ENCODE measurements around the gene MAU2. TPM values are rescaled to one million over a fixed set of nuclear protein-coding genes. Genes with fewer than 3 reads are reported as not detected.

Gene MAU2
- total RNA-seq, 1 experiment from 2014 or later = 48.4 TPM

GRCh38 chr19:19368087-19368486 is 47.5 kb downstream of the MAU2 start:
- Histone ChIP-seq H4K5ac (ENCODE audit: insufficient read length, low read depth, low read length) (no peak overlapping the region), H3K27ac (ENCODE audit: insufficient read length, low read depth, low read length) (no peak overlapping the region), H4K20me1 (ENCODE audit: control insufficient read depth, insufficient read depth, insufficient read length) (no peaks in the 10 kb centered on the region), H2BK120ac (ENCODE audit: low read depth, low read length, poor library complexity, severe bottlenecking) (no peak overlapping the region), H3K79me1 (ENCODE audit: insufficient read depth, low read depth, low read length, poor library complexity, severe bottlenecking) (no peaks in the 10 kb centered on the region), H3T11ph (ENCODE audit: low read length) (no peak overlapping the region), H2BK5ac (ENCODE audit: insufficient read length, low read length) (no peak overlapping the region), H3K14ac (ENCODE audit: insufficient read depth, low read length) (no peak overlapping the region; the same call in 1 of the 2 replicates), H3K23me2 (ENCODE audit: insufficient read length, low read depth, low read length, poor library complexity, severe bottlenecking) (no peaks in the 10 kb centered on the region), H4K8ac (replicated peaks; ENCODE audit: insufficient read length, low read depth, low read length) (no peak overlapping the region), H3K9ac (ENCODE audit: extremely low read depth, insufficient read length, low read length) (no peak overlapping the region), H2BK20ac (ENCODE audit: low read depth, low read length, poor library complexity, severe bottlenecking) (no peak overlapping the region), H2AFZ (ENCODE audit: low read length) (no peak overlapping the region), H3K27me3 (ENCODE audit: insufficient read depth, low read length) (no peaks in the 10 kb centered on the region), H3K79me2 (ENCODE audit: insufficient read depth, low read length) (no peaks in the 10 kb centered on the region), H2BK15ac (ENCODE audit: low read depth, low read length) (no peak overlapping the region; the same call in 1 of the 2 replicates), H4K91ac (ENCODE audit: insufficient read length, low read depth, low read length) (no peak overlapping the region), H2BK12ac (ENCODE audit: insufficient read length, low read depth, low read length) (no peak overlapping the region), H2AK5ac (ENCODE audit: insufficient read length, low read length) (no peak overlapping the region), H3K18ac (ENCODE audit: insufficient read length, low read depth, low read length) (no peak overlapping the region), H3K4me2 (ENCODE audit: insufficient read depth, insufficient read length, low read length) (no peak overlapping the region), H3K23ac (ENCODE audit: insufficient read length, low read depth, low read length) (no peak overlapping the region), H3K9me3 (ENCODE audit: control insufficient read depth, low read depth, low read length) (no peaks in the 10 kb centered on the region), H3K4me1 (ENCODE audit: insufficient read depth, low read length) (no peaks in the 10 kb centered on the region), H3K56ac (ENCODE audit: insufficient read length, low read depth, low read length) (no peak overlapping the region), H3K4ac (ENCODE audit: low read depth, low read length) (no peak overlapping the region)
- no peaks in the 10 kb centered on the region; the same call in 1 of the 2 replicates for H3K27me3 Mint-ChIP-seq (ENCODE audit: low read depth)
- no peak overlapping the region for H3K4me3 Mint-ChIP-seq
- H3K36me3 Mint-ChIP-seq (ENCODE audit: insufficient read depth in 1 of 3, low read depth in 3 of 3) = no peaks in the 10 kb centered on the region
- peak overlapping the region in 1 of 3 experiments; percentile 74; a peak in 1 of 7 replicates for H3K27ac Mint-ChIP-seq
- no CpG with 5 or more reads among the region's 7 CpGs for WGBS (ENCODE audit: extremely low coverage, insufficient read length, low lambda C conversion rate)
- DNase-seq = no peak
- H3K9me3 Mint-ChIP-seq = no peaks in the 10 kb centered on the region
- H3K4me1 Mint-ChIP-seq = peaks cover 15 to 18% of the 10 kb centered on the region in 2 experiments
- TF ChIP-seq CTCF (conservative IDR thresholded peaks at IDR 0.05) = no peak

Data from H9 (cell line).